Fibroblast of villous mesenchyme (primary cell): Measurements from ENCODE around the gene SPDYA. TPM values are rescaled to one million over a fixed set of nuclear protein-coding genes. Genes with fewer than 3 reads are reported as not detected.
A peak's percentile ranks its signal among the peaks of the same experiment; 100 is the strongest.

Source experiments
- DNase-seq: peaks from one replicate; pipeline ENCODE4 v3.0.0-alpha.2; 2010; ENCODE audit warnings: low read depth
- H3K4me3 ChIP-seq: 2 replicates; pipeline ENCODE4 v1.5.1; 2011; ENCODE audit warnings: low read depth, mild to moderate bottlenecking, low read length
- total RNA-seq: library from RNA; depleted of rRNA; stranded (reverse); fragments of >200 nt; gene quantifications from 2 replicates; pipeline ENCODE4 v1.2.3, GENCODE V29; 2012
- TF ChIP-seq, protein P1 (sequence below): IDR thresholded peaks from 2 replicates; pipeline ENCODE4 v1.5.1; 2012; ENCODE audit warnings: low read depth, mild to moderate bottlenecking, low read length; ENCODE audit not compliant: insufficient read depth

Gene SPDYA
- total RNA-seq, 1 donor: 1.3 TPM

DNA sequence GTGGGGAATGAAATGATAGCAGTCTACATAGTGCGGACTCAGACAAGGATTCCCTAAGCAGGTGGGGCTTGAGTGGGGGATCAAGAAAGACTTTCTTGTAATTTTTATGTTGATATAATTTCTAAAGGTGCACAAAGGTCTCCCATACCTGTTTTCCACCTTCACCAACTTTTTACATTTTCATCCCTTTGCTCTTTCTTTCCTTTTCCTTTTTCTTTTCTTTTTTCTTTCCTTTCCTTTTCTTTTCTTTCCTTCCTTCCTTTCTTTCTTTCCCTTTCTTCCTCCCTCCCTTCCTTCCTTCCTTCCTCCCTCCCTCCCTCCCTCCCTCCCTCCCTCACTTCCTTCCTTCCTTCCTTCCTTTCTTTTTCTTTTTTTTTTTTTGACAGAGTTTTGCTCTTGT, 69.6 kb downstream of the SPDYA start:
- H3K4me3 ChIP-seq: no peak overlapping the region
- TF ChIP-seq, protein P1, sequence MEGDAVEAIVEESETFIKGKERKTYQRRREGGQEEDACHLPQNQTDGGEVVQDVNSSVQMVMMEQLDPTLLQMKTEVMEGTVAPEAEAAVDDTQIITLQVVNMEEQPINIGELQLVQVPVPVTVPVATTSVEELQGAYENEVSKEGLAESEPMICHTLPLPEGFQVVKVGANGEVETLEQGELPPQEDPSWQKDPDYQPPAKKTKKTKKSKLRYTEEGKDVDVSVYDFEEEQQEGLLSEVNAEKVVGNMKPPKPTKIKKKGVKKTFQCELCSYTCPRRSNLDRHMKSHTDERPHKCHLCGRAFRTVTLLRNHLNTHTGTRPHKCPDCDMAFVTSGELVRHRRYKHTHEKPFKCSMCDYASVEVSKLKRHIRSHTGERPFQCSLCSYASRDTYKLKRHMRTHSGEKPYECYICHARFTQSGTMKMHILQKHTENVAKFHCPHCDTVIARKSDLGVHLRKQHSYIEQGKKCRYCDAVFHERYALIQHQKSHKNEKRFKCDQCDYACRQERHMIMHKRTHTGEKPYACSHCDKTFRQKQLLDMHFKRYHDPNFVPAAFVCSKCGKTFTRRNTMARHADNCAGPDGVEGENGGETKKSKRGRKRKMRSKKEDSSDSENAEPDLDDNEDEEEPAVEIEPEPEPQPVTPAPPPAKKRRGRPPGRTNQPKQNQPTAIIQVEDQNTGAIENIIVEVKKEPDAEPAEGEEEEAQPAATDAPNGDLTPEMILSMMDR: no peak
- no peak for DNase-seq

DNA sequence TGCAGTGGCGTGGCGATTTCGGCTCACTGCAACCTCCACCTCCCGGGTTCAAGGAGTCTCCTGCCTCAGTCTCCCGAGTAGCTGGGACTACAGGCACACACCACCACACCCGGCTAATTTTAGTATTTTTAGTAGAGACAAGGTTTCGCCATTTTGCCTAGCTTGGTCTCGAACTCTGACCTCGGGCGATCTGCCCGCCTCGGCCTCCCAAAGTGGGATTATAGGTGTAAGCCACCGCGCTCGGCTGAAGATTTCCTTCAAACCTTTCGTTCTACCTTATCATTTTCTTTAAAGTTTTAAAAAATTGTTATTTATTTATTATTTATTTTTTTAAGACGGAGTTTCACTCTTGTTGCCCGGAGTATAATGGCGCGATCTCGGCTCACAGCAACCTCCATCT, 82.9 kb downstream of the SPDYA start:
- H3K4me3 ChIP-seq: peak overlapping the region; percentile 79
- TF ChIP-seq, protein P1: no peak
- no peak for DNase-seq

DNA sequence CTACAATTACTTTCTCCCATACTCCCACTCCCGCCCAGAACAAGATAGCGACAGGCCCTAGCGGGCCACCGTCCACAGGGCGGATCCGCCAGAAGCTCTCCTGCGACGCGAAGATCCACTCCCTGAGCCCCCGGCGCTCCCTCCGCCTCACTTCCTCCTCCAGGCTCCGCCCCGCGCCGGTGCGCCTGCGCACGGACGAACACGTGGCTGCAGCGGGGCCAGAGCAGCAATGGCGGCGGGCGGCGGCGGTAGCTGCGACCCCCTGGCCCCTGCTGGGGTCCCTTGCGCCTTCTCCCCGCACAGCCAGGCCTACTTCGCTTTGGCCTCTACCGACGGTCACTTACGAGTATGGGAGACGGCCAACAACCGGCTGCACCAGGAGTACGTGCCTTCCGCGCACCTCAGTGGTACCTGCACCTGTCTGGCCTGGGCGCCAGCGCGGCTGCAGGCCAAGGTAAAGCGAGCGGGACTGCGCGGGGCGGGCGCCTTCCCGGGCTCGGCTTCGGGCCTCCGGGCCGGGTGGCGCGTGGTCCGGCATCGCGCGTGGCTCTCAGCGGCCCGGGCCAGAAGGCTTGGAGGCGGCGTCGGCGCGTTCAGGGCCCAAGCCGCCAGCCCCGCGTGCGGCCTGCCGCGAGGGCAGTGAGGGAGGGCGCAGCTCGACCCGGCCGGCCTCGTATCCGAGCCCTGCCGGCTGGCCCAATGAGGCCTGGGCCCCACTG, 84.0 kb downstream of the SPDYA start, which contains the start of gene WDR43:
WDR43 (plus strand) TSS at position 198 of the 719 bp plus-strand sequence; CDS start at position 230, 32 bp downstream.
- H3K4me3 ChIP-seq: peak within 1 kb of the TSS; percentile 79

DNA sequence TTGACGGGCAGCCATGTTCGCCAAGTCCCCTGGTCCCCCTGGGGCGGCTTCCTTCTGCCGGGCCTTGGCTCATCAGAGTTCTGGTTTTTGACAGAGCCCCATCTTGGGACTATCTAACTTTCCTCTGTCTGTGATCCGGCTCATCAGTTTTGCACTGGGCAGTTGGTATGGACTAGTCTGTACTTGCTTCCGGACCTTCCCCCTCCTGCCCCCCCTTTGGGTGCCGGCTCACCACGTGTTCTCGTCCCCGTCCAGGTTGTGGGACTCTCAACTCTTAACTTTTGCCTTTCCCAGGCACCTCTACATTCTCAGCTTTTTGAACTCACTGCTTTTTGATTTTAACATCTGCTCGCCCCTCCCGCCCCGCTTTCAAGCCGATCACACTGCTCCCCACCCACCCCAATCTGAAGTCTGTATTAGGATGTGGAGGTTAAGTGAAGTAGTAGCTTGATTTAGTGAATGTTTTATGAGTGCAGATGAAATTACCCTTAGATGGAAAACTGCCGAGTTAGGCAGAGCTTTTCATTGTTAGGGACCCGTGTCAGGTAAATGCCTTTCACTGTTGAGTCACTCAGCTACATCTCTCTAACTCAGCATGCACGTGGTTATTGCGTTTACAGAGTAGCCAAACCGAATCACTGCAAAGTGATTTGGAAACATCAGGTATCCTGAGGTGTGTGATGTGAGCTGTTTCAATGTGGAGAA, 84.7 kb downstream of the SPDYA start:
- H3K4me3 ChIP-seq: peak overlapping the region; percentile 79
- no peak for DNase-seq
- TF ChIP-seq, protein P1: no peak

More for the DNA sequence above, 84.0 kb downstream of the SPDYA start, which contains the start of gene WDR43:
- DNase-seq: peak; percentile 100
- TF ChIP-seq, protein P1: no peak

DNA sequence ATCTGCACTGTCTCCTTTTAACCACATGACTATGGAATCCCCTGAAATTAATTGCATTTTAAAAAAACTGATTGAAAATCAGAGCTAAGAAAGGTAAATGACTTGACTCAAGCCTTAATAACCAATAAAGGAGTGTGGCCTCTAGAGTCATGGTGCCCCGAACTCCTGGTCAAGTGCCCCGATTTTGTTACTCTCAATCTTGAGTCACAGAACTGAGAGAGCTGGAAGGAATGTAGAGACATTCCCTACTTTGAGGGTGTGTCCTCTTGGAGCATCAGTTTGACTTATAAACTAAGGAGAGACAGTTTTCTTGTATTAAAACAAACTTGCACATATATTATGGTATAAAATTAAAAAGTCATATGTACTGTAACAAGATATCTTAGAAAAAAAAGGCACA, 86.3 kb downstream of the SPDYA start:
- H3K4me3 ChIP-seq: no peak overlapping the region
- TF ChIP-seq, protein P1: no peak
- DNase-seq: no peak

DNA sequence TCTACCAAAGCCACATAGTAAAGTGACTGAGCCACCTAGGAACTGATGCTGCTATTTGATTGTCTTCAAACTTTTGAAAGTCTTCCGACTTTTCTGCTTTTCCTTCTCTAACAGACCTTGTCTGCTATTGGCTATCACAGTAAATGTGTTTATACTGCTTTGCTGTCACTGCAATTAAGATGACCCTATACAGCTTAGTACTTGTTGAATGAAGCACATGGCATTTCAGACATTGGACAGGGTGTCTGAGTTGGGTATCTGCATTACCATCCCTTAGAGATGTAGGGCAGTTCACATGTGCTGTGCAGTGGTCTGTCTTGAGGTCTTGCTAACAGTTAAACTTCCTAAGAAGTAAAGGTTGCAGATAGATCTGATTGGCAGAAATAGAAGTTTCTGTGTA, 87.4 kb downstream of the SPDYA start:
- no peak overlapping the region for H3K4me3 ChIP-seq
- TF ChIP-seq, protein P1: no peak
- no peak for DNase-seq

Other genes starting within 250 kb of the SPDYA start
- 172 and 279 TPM in 2 replicates for gene PPP1CB, start 59.0 kb upstream of the SPDYA start, total RNA-seq
- 12.5 and 13.9 TPM in 2 replicates for gene TRMT61B, start 59.5 kb downstream of the SPDYA start, total RNA-seq
- gene WDR43, start 83.8 kb downstream of the SPDYA start, total RNA-seq: 61.5 and 131 TPM in 2 replicates
- under 0.01 and 0.43 TPM in 2 replicates for gene TOGARAM2, start 170.5 kb downstream of the SPDYA start, total RNA-seq